ENCODE results near the gene CHN2.

- TF ChIP-seq CTCF (IDR thresholded peaks at IDR 0.05; ENCODE audit: low read depth, low read length) (no peak), POLR2A (IDR thresholded peaks at IDR 0.05; ENCODE audit: extremely low read depth, insufficient read length) (no peak), MYC (IDR thresholded peaks at IDR 0.05; ENCODE audit: low read depth, low read length) (no peak), MAX (IDR thresholded peaks at IDR 0.05; ENCODE audit: low read depth, low read length) (no peak)
Observed at GRCh38 chr7:29145553-29146056, 49.0 kb upstream of the CHN2 start.
